ENCODE results near the gene PCDHGC3.

Gene PCDHGC3

GRCh38 chr5:141524604-141525597 is 49.1 kb downstream of the PCDHGC3 start:
- DNase-seq, result peak; percentile 52

- no peak for DNase-seq
These were observed 49.9 kb downstream of the PCDHGC3 start for GRCh38 chr5:141525653-141526052.

- DNase-seq, result no peak
These were observed 51.7 kb downstream of the PCDHGC3 start for GRCh38 chr5:141527426-141527825.

All from stimulated activated CD4-positive, alpha-beta T cell treated with anti-CD3 and anti-CD28 coated beads, Interleukin-4, amount 100 ng/mL, for 24 hours (primary cell).